GM12873 (cell line): ENCODE data around the gene ITGA7.

Source experiments
- TF ChIP-seq, protein P1 (sequence below): IDR thresholded peaks from 2 replicates; pipeline ENCODE4 v1.5.1; 2012; ENCODE audit warnings: low read depth, mild to moderate bottlenecking, moderate library complexity, low read length, control low read depth; ENCODE audit not compliant: insufficient read depth; ENCODE audit errors: missing control alignments

The ITGA7 gene

DNA sequence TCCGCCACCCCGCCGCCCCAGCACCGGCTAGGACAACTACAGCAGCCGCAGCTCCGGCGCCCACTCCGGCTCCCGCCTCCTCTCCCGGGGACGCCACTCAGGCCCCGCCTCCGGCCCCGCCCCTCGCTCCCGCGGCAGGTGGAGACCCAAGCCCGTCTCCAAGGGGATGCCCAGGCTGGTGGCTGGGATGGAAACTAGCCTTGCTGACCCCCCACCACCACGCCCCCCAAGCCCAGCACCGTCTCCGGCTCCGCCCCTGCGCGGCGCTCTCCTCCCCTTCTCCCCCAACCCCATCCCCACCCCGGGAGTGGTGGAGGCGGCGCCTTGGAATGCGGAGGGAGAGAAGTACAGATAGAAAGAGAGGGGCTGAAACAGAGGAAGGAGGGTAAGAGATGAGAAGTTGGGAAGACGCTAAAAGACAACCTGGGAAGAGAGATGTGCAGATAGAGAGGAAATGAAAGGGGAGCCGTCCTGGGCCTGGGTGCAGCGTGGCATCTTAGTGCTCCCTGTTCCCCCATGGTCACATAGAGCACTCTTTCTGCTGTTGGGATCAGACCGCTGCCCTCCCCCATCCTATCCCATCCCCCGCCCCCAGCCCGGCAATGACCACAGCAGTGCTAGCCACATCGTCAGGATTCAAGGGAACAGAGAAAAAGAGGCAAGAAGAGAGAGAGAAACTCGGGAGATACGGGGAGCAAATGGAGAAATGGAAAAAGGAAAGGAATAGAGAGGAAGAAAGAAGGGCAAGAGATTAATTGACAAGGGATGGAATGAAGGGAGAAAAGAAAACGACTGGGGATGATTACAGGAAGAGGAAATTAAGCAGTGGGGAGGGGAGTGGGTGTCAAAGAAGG is at the start of gene ITGA7:
ITGA7 (minus strand) TSS at position 64 of the 854 bp plus-strand sequence. CDS start 222 bp downstream, outside the sequence.
- TF ChIP-seq, protein P1, sequence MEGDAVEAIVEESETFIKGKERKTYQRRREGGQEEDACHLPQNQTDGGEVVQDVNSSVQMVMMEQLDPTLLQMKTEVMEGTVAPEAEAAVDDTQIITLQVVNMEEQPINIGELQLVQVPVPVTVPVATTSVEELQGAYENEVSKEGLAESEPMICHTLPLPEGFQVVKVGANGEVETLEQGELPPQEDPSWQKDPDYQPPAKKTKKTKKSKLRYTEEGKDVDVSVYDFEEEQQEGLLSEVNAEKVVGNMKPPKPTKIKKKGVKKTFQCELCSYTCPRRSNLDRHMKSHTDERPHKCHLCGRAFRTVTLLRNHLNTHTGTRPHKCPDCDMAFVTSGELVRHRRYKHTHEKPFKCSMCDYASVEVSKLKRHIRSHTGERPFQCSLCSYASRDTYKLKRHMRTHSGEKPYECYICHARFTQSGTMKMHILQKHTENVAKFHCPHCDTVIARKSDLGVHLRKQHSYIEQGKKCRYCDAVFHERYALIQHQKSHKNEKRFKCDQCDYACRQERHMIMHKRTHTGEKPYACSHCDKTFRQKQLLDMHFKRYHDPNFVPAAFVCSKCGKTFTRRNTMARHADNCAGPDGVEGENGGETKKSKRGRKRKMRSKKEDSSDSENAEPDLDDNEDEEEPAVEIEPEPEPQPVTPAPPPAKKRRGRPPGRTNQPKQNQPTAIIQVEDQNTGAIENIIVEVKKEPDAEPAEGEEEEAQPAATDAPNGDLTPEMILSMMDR: no peak

GRCh38 chr12:55755246-55755645 is 47.5 kb upstream of the ITGA7 start:
- TF ChIP-seq, protein P1: no peak

DNA sequence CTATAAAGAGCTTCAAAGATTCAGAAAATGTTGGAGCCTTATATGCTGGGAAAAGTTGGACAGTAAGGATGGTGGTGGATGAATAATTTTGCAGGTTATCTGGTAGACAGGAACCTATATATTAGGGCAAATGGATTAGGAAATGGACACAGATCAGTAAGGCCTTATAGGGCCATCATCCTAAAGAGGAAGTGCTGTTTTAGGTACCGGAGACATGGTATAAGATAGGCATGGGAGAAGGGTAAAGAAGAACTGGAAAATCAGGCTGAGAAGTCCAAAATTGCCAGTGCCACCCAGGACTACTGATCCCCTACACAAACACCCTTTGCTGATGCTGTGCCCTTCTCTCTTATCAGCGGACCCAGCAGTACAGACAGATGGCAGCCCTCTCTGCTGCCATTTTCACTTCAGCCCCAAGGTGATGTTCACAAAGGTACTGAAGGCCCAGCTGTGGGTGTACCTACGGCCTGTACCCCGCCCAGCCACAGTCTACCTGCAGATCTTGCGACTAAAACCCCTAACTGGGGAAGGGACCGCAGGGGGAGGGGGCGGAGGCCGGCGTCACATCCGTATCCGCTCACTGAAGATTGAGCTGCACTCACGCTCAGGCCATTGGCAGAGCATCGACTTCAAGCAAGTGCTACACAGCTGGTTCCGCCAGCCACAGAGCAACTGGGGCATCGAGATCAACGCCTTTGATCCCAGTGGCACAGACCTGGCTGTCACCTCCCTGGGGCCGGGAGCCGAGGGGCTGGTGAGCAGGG is 40.7 kb upstream of the ITGA7 start:
- TF ChIP-seq, protein P1: no peak

- TF ChIP-seq, protein P1: no peak
These were observed 39.2 kb upstream of the ITGA7 start for GRCh38 chr12:55746913-55747231.

- TF ChIP-seq, protein P1: no peak
These were observed 38.6 kb upstream of the ITGA7 start for GRCh38 chr12:55746174-55746912.

GRCh38 chr12:55745361-55746173 is 37.9 kb upstream of the ITGA7 start:
- TF ChIP-seq, protein P1: no peak
